Right ventricle myocardium superior (tissue), 1 donor: ENCODE measurements around the gene CHRM4. TPM values are rescaled to one million over a fixed set of nuclear protein-coding genes. Genes with fewer than 3 reads are reported as not detected.
"Not testable (repeated sequence)": the region's sequence is repeated elsewhere in the genome, so short reads cannot be mapped to it uniquely, and the experiment has no call there.

Source experiments
- ATAC-seq: fragments of 200-7000 bp; cut with Tn5 transposase; one replicate; pipeline ENCODE4 v1.9.1; 2020; ENCODE audit warnings: mild to moderate bottlenecking; ENCODE audit not compliant: poor library complexity
- DNase-seq: peaks from one replicate; pipeline ENCODE4 v3.0.0-alpha.2; 2020
- intact Hi-C: fragments of 100-400 bp; cut with DNase I; formaldehyde crosslinking; loops from one replicate; pipeline ENCODE4 v1.11.2; 2022
- total RNA-seq: library from RNA; stranded (reverse); fragmentation: NEBNext Ultra II Directional; extraction: Animal tissue kit (Norgen Biotek cat#: 25700); gene quantifications from one replicate; pipeline ENCODE4 v1.2.1, GENCODE V29; 2021
- donor health status: DM: no; HTN: yes; CAD: no; lungs with severe emphysema.

The CHRM4 gene
- total RNA-seq, 1 donor from 2014 or later, result not detected

- DNase-seq (no peak), ATAC-seq (no peak)
- intact Hi-C loops, result no loop called here
Observed at GRCh38 chr11:46375392-46376101, 16.0 kb downstream of the CHRM4 start.

GRCh38 chr11:46374815-46375214 is 16.8 kb downstream of the CHRM4 start:
- intact Hi-C loops, result no loop called here
- DNase-seq (no peak), ATAC-seq (no peak)

GRCh38 chr11:46373787-46374740 is 17.5 kb downstream of the CHRM4 start:
- no peak for ATAC-seq
- no peak for DNase-seq

GRCh38 chr11:46372501-46372900 is 19.1 kb downstream of the CHRM4 start:
- DNase-seq, ATAC-seq, intact Hi-C loops: not testable (repeated sequence)

More at GRCh38 chr11:46373787-46374740, 17.5 kb downstream of the CHRM4 start:
- intact Hi-C loops, result no loop called here

GRCh38 chr11:46372086-46372485 is 19.5 kb downstream of the CHRM4 start:
- DNase-seq (no peak), ATAC-seq (no peak)
- intact Hi-C loops, result no loop called here

GRCh38 chr11:46371262-46371661 is 20.3 kb downstream of the CHRM4 start:
- ATAC-seq, intact Hi-C loops, DNase-seq: not testable (repeated sequence)

- ATAC-seq (no peak), DNase-seq (no peak)
- intact Hi-C loops, result no loop called here
Observed at GRCh38 chr11:46370253-46370652, 21.3 kb downstream of the CHRM4 start.

GRCh38 chr11:46369458-46370152 is 22.0 kb downstream of the CHRM4 start:
- intact Hi-C loops, result no loop called here
- ATAC-seq, result peak; percentile 46
- DNase-seq, result no peak

GRCh38 chr11:46367916-46368267 is 23.7 kb downstream of the CHRM4 start:
- DNase-seq (no peak), ATAC-seq (no peak)
- intact Hi-C loops, result no loop called here

GRCh38 chr11:46367244-46367915 is 24.2 kb downstream of the CHRM4 start:
- peak; percentile 88 for DNase-seq
- ATAC-seq, result peak; percentile 67
- intact Hi-C loops, result no loop called here

- intact Hi-C loops, result no loop called here
- DNase-seq (no peak), ATAC-seq (no peak)
Observed at GRCh38 chr11:46366661-46367161, 24.9 kb downstream of the CHRM4 start.

- no peak for DNase-seq
- no peak for ATAC-seq
- intact Hi-C loops, result no loop called here
Observed at GRCh38 chr11:46366260-46366659, 25.3 kb downstream of the CHRM4 start.

- no peak for ATAC-seq
- no peak for DNase-seq
- intact Hi-C loops, result no loop called here
Observed at GRCh38 chr11:46364791-46365190, 26.8 kb downstream of the CHRM4 start.

- intact Hi-C loops, result no loop called here
- no peak for DNase-seq
Observed at GRCh38 chr11:46364056-46364455, 27.5 kb downstream of the CHRM4 start.

GRCh38 chr11:46363455-46364005 is 28.0 kb downstream of the CHRM4 start:
- DNase-seq, result peak; percentile 71

More at GRCh38 chr11:46364056-46364455, 27.5 kb downstream of the CHRM4 start:
- no peak for ATAC-seq

GRCh38 chr11:46363031-46363407 is 28.6 kb downstream of the CHRM4 start:
- intact Hi-C loops, result no loop called here
- peak; percentile 43 for ATAC-seq
- DNase-seq, result peak; percentile 84

More at GRCh38 chr11:46363455-46364005, 28.0 kb downstream of the CHRM4 start:
- intact Hi-C loops, result no loop called here
- ATAC-seq, result peak; percentile 50

GRCh38 chr11:46362156-46363030 is 29.2 kb downstream of the CHRM4 start:
- intact Hi-C loops, result no loop called here
- no peak for DNase-seq

More at GRCh38 chr11:46362156-46363030, 29.2 kb downstream of the CHRM4 start:
- ATAC-seq, result peak; percentile 3
